ENCODE data around the gene ZNF460. TPM values are rescaled to one million over a fixed set of nuclear protein-coding genes. Genes with fewer than 3 reads are reported as not detected.
"Not testable (repeated sequence)": the region's sequence is repeated elsewhere in the genome, so short reads cannot be mapped to it uniquely, and the experiment has no call there.

ZNF460 gene
- 10 to 100 TPM; 40.0 to 42.0 TPM for total RNA-seq

DNA sequence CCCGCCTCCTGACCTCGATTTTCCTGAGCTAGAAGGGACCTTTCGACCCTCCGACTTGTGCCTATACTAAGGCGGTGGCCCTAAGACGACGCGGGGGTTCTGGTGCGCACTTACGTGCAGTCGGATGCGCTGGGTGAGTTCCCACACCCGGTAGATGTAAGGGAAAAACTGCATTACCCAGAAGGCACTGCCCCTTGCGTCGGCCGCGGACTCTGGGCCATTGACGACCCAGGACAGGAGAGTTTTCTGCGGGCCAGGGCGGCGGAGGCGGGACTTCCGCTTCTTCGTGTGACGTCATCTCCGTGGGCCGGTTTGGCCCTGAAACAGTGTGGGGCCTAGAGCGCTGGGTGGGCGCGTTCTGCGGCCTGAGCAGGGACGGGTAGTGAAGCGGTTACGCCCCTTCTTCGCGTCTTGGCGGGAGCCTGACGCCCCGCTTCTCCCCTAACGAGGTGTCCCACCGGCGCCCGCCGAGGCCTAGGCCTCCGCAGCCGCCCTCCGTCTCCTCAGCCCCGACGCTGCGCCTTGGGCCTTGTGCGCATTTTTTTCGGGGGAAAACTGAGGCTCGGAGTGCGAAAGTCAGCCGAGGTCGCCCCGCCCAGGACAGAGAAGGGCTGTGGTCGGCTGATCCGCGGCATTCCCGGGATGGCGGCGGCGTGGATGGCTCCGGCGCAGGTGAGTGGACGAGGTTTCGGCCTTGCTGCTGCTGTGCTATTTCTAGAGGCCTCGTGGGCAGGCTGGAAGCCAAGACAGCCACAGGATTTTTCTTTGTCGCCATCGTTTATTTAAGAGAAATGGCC is at the start of gene ZNF460:
Gene ZNF460 (plus strand): TSS at position 321 of the 797 bp plus-strand sequence. CDS start 322 bp downstream, at position 643.
- Mint-ChIP-seq H3K4me3 (no peak within 1 kb of the TSS), H3K36me3 (ENCODE audit: low read depth) (peaks cover 43% of the 10 kb centered on the region), H3K9me3 (peaks cover 2% of the 10 kb centered on the region), H3K27ac (no peak within 1 kb of the TSS), H3K27me3 (no peaks in the 10 kb centered on the region), H3K4me1 (peaks cover 36% of the 10 kb centered on the region)
- peak; percentile 96 for DNase-seq
- CTCF ChIA-PET, result interaction anchor here (0.7 kb wide), 1 partner anchor 131 kb away, joined by 3 read pairs; no protein-coding TSS in a partner anchor
- POLR2A ChIA-PET, result interaction anchor here (0.9 to 1.5 kb wide), 4 partner anchors 18 to 903 kb away, joined by 3 to 5 read pairs (median 3); partner anchors contain the start of genes ZNF274 and ZNF805

GRCh38 chr19:57231686-57232085 is 48.6 kb upstream of the ZNF460 start:
- no peaks in the 10 kb centered on the region for H3K4me1 Mint-ChIP-seq
- no peak overlapping the region for H3K27ac Mint-ChIP-seq
- DNase-seq, result no peak
- no peaks in the 10 kb centered on the region for H3K27me3 Mint-ChIP-seq
- ChIA-PET POLR2A (no interaction called here), CTCF (no interaction called here)
- H3K9me3 Mint-ChIP-seq, result peaks cover 18% of the 10 kb centered on the region
- H3K4me3 Mint-ChIP-seq, result no peak overlapping the region
- H3K36me3 Mint-ChIP-seq (ENCODE audit: low read depth), result no peaks in the 10 kb centered on the region

GRCh38 chr19:57233207-57233606 is 47.1 kb upstream of the ZNF460 start:
- CTCF ChIA-PET, result no interaction called here
- Mint-ChIP-seq H3K36me3 (ENCODE audit: low read depth) (no peaks in the 10 kb centered on the region), H3K27ac (no peak overlapping the region), H3K4me3 (no peak overlapping the region), H3K27me3 (no peaks in the 10 kb centered on the region), H3K9me3 (peaks cover 15% of the 10 kb centered on the region), H3K4me1 (no peaks in the 10 kb centered on the region)
- POLR2A ChIA-PET, result no interaction called here
- DNase-seq, result no peak

DNA sequence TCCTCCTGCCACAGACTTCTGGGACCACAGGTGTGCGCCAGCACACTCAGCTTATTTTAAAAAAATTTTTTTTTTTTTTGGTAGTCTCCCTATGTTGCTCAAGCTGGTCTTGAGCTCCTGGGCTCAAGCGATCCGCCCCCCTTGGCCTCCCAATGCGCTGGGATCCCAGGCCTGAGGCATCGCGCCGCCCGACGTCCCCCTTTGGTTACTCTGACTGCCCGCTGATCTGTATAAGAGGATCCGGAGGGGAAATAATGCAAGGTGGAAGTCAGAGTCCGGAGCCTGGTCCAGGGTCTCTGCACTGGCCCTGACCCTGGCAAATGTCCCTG is 40.3 kb upstream of the ZNF460 start:
- peak overlapping the region; percentile 83 for H3K4me3 Mint-ChIP-seq
- H3K27ac Mint-ChIP-seq, result peak overlapping the region; percentile 93
- H3K27me3 Mint-ChIP-seq, result no peaks in the 10 kb centered on the region
- peaks cover 3% of the 10 kb centered on the region for H3K9me3 Mint-ChIP-seq
- POLR2A ChIA-PET, result interaction anchor here (0.7 to 2.3 kb wide), 5 partner anchors 40 to 150 kb away, joined by 4 to 14 read pairs (median 5); partner anchors contain the start of genes ZNF264, ZNF304 and ZNF548
- CTCF ChIA-PET, result no interaction called here
- no peak for DNase-seq
- peaks cover 21% of the 10 kb centered on the region for H3K36me3 Mint-ChIP-seq (ENCODE audit: low read depth)
- peaks cover 25% of the 10 kb centered on the region for H3K4me1 Mint-ChIP-seq

DNA sequence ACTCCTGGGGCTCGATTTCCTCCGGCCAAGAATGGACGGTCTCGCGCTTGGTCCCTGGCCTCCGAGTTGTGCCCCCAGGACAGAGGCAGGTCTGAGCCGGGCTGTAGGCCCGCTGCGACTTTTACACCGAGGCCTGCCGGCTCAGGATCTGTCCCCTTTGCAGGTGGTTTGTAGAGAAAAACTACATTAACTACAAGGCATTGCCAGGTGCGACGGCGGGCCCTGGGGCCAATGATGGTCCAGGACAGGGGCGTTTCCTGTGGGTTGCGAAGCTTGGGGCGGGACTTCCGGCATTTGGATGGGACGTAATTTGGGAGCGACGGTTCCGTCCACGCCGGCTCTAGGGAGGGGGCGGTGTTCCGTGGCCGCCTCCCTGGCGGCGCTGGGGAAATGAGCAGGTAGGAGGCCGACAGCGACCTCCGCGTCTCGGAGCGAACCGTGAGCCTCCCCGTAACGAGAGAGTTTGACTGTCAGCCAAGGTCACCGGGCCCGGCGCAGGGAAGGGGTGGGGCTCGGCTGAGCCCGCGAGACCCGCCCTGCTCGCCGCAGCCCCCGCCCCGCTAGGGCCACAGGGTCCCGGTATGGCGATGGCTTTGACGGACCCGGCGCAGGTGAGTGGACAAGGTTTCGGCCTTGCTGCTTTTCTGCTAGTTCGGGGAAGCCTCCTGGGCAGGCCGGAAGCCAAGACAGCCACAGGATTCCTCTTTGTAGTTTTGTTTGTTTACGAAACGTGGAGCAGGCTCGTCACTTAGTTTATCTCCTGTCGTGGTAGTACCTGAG is 39.8 kb upstream of the ZNF460 start, which contains the start of gene ZNF805:
Gene ZNF805 (plus strand): TSS at position 322 of the 780 bp plus-strand sequence. CDS start 260 bp downstream, at position 582.
- CTCF ChIA-PET, result no interaction called here
- Mint-ChIP-seq H3K27me3 (no peaks in the 10 kb centered on the region), H3K36me3 (ENCODE audit: low read depth) (peaks cover 24% of the 10 kb centered on the region), H3K9me3 (peaks cover 3% of the 10 kb centered on the region), H3K4me3 (peak within 1 kb of the TSS; percentile 83), H3K4me1 (peaks cover 25% of the 10 kb centered on the region), H3K27ac (peak within 1 kb of the TSS; percentile 93)
- peak; percentile 96 for DNase-seq
- POLR2A ChIA-PET, result interaction anchor here (0.5 to 2.3 kb wide), 6 partner anchors 39 to 151 kb away, joined by 3 to 14 read pairs (median 4); partner anchors contain the start of genes ZNF264, ZNF304 and ZNF548

GRCh38 chr19:57241176-57241575 is 39.1 kb upstream of the ZNF460 start:
- Mint-ChIP-seq H3K4me1 (peaks cover 25% of the 10 kb centered on the region), H3K27me3 (no peaks in the 10 kb centered on the region), H3K4me3 (peak overlapping the region; percentile 83), H3K27ac (peak overlapping the region; percentile 93), H3K36me3 (ENCODE audit: low read depth) (peaks cover 31% of the 10 kb centered on the region), H3K9me3 (peaks cover 3% of the 10 kb centered on the region)
- POLR2A ChIA-PET, result interaction anchor here (0.6 to 2.3 kb wide), 4 partner anchors 50 to 762 kb away, joined by 3 to 14 read pairs (median 4); partner anchors contain the start of genes ZNF264, ZNF304 and ZNF543
- no peak for DNase-seq
- CTCF ChIA-PET, result no interaction called here

DNA sequence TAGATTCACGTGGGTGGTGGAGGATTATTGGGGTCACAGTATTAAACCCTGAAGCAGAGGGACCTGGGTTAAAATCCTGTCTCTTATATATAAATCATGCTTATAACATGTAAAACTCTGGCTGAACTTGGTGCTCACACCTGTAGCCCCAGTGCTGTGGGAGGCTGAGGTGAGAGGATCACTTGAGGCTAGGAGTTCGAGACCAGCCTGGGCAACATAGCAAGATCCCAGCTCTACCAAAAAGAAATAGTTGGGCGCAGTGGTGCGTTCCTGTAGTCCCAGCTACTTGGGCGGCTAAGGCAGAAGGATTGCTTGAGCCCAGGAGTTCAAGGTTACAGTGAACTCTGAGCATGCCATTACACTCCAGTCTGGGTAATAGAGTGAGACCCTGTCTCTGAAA is 37.5 kb upstream of the ZNF460 start:
- no peak for DNase-seq
- Mint-ChIP-seq H3K4me3 (no peak overlapping the region), H3K9me3 (peaks cover 3% of the 10 kb centered on the region), H3K36me3 (ENCODE audit: low read depth) (peaks cover 43% of the 10 kb centered on the region), H3K4me1 (peaks cover 25% of the 10 kb centered on the region), H3K27ac (no peak overlapping the region), H3K27me3 (no peaks in the 10 kb centered on the region)
- ChIA-PET POLR2A (interaction anchor here (1.0 kb wide), 1 partner anchor 78 kb away, joined by 3 read pairs; no protein-coding TSS in a partner anchor), CTCF (no interaction called here)

GRCh38 chr19:57244513-57244912 is 35.8 kb upstream of the ZNF460 start:
- no peaks in the 10 kb centered on the region for H3K27me3 Mint-ChIP-seq

GRCh38 chr19:57245066-57245465 is 35.2 kb upstream of the ZNF460 start:
- no peak overlapping the region for H3K27ac Mint-ChIP-seq
- peaks cover 23% of the 10 kb centered on the region for H3K4me1 Mint-ChIP-seq
- H3K27me3 Mint-ChIP-seq, result no peaks in the 10 kb centered on the region
- no peak for DNase-seq
- POLR2A ChIA-PET, result no interaction called here
- H3K36me3 Mint-ChIP-seq (ENCODE audit: low read depth), result peaks cover 58% of the 10 kb centered on the region
- CTCF ChIA-PET, result no interaction called here
- H3K9me3 Mint-ChIP-seq, result peaks cover 4% of the 10 kb centered on the region
- H3K4me3 Mint-ChIP-seq, result no peak overlapping the region

More at GRCh38 chr19:57244513-57244912, 35.8 kb upstream of the ZNF460 start:
- Mint-ChIP-seq H3K4me3 (no peak overlapping the region), H3K9me3 (peaks cover 3% of the 10 kb centered on the region), H3K27ac (no peak overlapping the region), H3K4me1 (peaks cover 25% of the 10 kb centered on the region), H3K36me3 (ENCODE audit: low read depth) (peaks cover 57% of the 10 kb centered on the region)
- DNase-seq, result no peak
- ChIA-PET POLR2A (no interaction called here), CTCF (no interaction called here)

DNA sequence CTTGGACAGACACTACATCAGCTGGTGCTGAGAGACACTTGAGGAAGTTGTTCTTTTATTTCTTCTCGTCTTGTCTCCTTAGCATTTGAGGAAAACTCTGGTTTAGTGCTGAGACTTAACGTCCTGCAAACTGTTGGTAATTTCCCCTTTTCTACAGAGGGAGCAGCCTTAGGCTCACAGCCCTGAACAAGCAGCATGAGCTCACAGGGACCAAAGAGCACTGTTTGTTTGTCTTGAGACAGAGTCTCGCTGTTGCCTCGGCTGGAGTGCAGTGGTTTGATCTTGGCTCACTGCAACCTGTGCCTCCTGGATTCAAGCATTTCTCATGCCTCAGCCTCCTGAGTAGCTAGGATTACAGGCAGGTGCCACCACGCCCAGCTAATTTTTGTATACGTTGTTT is 34.3 kb upstream of the ZNF460 start:
- Mint-ChIP-seq H3K36me3 (ENCODE audit: low read depth) (peaks cover 63% of the 10 kb centered on the region), H3K4me3 (no peak overlapping the region), H3K27ac (no peak overlapping the region), H3K9me3 (peaks cover 8% of the 10 kb centered on the region), H3K27me3 (no peaks in the 10 kb centered on the region), H3K4me1 (peaks cover 19% of the 10 kb centered on the region)
- POLR2A ChIA-PET, result no interaction called here
- no peak for DNase-seq
- CTCF ChIA-PET, result no interaction called here

GRCh38 chr19:57248646-57249045 is 31.6 kb upstream of the ZNF460 start:
- DNase-seq, result no peak
- peaks cover 23% of the 10 kb centered on the region for H3K9me3 Mint-ChIP-seq
- no peaks in the 10 kb centered on the region for H3K4me1 Mint-ChIP-seq
- H3K36me3 Mint-ChIP-seq (ENCODE audit: low read depth), result peaks cover 87% of the 10 kb centered on the region
- no peak overlapping the region for H3K4me3 Mint-ChIP-seq
- no peak overlapping the region for H3K27ac Mint-ChIP-seq
- POLR2A ChIA-PET, result no interaction called here
- CTCF ChIA-PET, result no interaction called here
- H3K27me3 Mint-ChIP-seq, result no peaks in the 10 kb centered on the region

DNA sequence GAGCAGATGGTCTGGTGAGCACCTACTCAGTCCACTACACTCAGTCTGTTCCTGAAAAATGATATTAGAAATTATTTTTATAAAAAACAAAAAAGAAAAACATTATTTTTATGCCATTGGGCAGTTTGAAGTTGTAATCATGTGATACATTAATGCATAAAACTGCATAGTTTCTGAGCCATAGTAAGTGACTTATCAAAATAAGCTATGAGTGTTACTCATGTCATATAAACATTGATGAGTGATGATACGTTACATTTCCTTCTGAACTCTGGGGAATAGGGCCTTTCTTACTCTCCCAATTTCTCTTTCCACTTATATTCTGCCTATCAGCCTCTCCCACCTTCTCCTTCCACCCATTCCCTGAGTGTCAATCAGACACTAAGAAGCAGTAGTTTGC is 31.0 kb upstream of the ZNF460 start:
- DNase-seq, result no peak
- no peaks in the 10 kb centered on the region for H3K4me1 Mint-ChIP-seq
- H3K27me3 Mint-ChIP-seq, result no peaks in the 10 kb centered on the region
- no peak overlapping the region for H3K4me3 Mint-ChIP-seq
- H3K27ac Mint-ChIP-seq, result no peak overlapping the region
- H3K9me3 Mint-ChIP-seq, result peaks cover 28% of the 10 kb centered on the region
- ChIA-PET CTCF (no interaction called here), POLR2A (no interaction called here)
- H3K36me3 Mint-ChIP-seq (ENCODE audit: low read depth), result peaks cover 88% of the 10 kb centered on the region

GRCh38 chr19:57253767-57254166 is 26.5 kb upstream of the ZNF460 start:
- H3K4me3 Mint-ChIP-seq, POLR2A ChIA-PET, DNase-seq, H3K27me3 Mint-ChIP-seq, H3K4me1 Mint-ChIP-seq, CTCF ChIA-PET, H3K27ac Mint-ChIP-seq: not testable (repeated sequence)
- peaks cover 77% of the 10 kb centered on the region for H3K36me3 Mint-ChIP-seq (ENCODE audit: low read depth)
- peaks cover 39% of the 10 kb centered on the region for H3K9me3 Mint-ChIP-seq

Data from activated CD4-positive, alpha-beta memory T cell treated with anti-CD3 and anti-CD28 coated beads, Interleukin-2, amount 10 ng/mL, durations not matched to agents 7 days and 5 days (primary cell).